ENCODE data around the gene PPP3CA.

GRCh38 chr4:101232074-101232776 lies 115.1 kb downstream of the PPP3CA start:
- TF ChIP-seq, protein P1, sequence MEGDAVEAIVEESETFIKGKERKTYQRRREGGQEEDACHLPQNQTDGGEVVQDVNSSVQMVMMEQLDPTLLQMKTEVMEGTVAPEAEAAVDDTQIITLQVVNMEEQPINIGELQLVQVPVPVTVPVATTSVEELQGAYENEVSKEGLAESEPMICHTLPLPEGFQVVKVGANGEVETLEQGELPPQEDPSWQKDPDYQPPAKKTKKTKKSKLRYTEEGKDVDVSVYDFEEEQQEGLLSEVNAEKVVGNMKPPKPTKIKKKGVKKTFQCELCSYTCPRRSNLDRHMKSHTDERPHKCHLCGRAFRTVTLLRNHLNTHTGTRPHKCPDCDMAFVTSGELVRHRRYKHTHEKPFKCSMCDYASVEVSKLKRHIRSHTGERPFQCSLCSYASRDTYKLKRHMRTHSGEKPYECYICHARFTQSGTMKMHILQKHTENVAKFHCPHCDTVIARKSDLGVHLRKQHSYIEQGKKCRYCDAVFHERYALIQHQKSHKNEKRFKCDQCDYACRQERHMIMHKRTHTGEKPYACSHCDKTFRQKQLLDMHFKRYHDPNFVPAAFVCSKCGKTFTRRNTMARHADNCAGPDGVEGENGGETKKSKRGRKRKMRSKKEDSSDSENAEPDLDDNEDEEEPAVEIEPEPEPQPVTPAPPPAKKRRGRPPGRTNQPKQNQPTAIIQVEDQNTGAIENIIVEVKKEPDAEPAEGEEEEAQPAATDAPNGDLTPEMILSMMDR (conservative IDR thresholded peaks at IDR 0.05; ENCODE audit: low read depth, low read length) = no peak
- no peak for TF ChIP-seq EZH2 (IDR thresholded peaks at IDR 0.05; ENCODE audit: borderline replicate concordance, low read depth, low read length, poor library complexity, severe bottlenecking)

Measured in A673 (cell line).